NCI-H1092 treated with DMSO at 0.1 percent for 48 hours (cell line): ENCODE results near the gene ITGB1.

Experiments used
- DNase-seq: peaks from one replicate; lab custom pipeline; 2025; lab: John Stamatoyannopoulos, UW

ITGB1 gene

DNA sequence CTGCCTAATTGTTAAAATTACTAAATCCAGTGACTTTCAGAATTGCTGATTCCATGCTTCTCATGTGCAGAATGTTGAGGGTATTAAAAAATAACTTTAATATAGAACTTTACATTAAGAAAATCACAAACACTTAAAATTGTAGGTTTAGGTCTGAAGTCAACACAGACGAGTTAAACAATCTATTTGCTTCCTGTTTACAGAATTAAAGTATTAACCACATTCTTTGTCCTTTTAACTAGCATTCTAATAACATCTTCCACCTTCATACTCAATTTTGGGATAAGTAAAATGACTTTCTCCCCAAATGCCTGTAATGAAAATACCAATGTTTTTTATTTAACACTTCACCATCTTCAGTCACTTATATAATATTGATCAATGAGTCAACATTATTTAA is 2.2 kb downstream of the ITGB1 start:
- DNase-seq: no peak

GRCh38 chr10:32955299-32955772 is 2.7 kb downstream of the ITGB1 start:
- no peak for DNase-seq

GRCh38 chr10:32954545-32955298 is 3.3 kb downstream of the ITGB1 start:
- DNase-seq: no peak

DNA sequence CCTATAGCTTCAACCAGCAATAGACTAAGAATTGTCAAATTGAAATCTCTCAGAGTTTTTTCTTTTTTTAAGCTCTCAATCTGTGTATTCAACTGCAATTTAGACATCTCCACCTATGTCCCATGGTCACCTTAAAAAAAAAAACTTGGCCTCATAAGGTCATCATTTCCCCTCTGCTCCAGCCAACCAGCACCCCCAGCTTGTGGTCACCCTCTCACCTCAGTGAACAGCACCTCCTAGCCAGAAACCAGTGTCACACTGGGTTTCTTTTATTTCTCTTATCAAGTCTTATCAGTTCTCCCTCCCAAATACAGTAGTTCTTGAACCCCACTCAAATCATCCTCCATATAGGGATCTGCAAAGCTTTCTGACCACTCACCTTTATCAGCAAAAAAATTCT is 4.0 kb downstream of the ITGB1 start:
- DNase-seq: no peak

DNA sequence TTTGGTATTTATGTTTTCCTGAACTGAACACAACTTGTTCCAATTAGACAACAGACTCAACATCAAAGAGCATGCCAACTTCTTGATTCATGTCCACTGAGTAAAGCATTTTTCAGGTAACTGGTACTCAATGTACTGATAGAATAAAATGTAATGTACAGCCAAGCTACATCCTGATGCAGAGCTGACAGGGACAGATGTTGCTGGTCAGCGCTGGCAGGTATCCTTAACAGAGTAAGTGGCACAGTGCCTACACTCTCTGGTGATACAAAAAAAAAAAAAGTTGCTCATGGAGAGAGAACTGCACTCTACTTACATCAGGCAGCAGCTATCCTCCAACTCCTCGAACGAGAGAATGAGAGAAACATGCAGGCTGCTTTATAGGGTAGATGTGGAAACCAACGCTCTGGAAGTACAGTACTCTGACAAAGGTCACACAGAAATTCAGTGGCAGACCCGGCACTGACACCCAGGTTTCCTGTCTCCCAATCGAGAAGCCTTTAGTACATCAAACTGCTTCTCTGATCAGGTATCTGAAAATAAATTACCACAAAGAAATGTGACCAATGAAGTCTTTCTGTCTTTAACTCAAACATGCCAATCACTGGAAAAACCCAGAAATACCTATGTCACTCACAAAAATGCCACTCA is 4.6 kb downstream of the ITGB1 start:
- DNase-seq: no peak

GRCh38 chr10:32952541-32953276 is 5.3 kb downstream of the ITGB1 start:
- no peak for DNase-seq

DNA sequence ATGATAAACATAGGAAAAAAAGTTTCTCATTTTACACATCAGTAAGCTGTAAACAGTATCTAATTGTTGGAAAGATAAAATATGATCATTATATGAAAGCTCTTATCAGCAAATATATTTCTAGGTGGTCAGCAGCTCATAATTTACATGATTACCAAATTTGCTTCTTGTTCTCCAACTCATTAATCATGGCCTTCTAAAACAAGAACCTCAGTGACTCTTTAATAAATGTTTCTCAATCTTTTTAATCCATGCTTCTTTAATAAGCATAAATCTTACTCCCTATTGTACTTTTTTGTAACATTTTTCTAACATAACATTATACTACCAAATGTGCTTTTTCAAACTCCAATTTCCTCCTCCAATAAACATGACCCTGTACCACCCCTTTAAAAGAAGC is 5.9 kb downstream of the ITGB1 start:
- no peak for DNase-seq

DNA sequence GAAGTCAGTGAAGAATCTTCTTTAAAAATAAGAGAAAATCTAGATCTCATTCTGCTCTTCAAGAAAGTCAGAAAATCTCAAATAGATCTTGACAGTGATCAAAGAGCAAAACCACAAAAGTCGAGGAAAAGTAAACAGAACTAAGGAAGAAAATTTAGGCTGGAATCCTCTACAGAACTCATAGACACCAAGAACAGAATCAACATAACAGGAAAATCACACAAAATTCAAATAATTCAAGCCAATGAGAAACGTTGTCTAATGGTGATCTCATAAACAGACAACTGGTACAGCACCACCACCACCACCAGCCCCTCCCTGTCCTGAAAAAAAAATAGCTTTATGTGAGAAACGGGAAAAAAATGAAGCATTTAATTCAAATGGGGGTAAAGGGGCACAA is 6.9 kb downstream of the ITGB1 start:
- DNase-seq: no peak

- DNase-seq: no peak
Observed at GRCh38 chr10:32950591-32951108, 7.4 kb downstream of the ITGB1 start.

- DNase-seq: no peak
Observed at GRCh38 chr10:32949221-32949678, 8.8 kb downstream of the ITGB1 start.

- DNase-seq: no peak
Observed at GRCh38 chr10:32948451-32948850, 9.6 kb downstream of the ITGB1 start.

DNA sequence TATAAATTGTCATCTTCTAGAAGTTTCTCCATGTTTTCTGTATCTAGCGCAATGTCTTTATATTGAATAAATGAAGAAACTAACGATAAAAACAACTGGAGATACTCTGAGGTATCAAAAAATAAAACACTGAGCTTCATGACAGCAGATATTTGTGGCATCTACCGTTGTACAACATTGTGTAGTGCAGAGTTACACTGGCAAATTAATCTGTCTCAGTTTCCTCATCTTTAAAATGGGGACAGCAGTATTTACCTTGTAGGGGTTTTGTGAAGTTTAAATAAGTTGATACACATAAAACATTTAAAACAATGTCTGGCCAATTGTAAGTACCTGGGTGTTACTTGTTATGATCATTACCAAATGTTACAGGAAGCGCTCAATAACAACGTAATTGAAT is 10.4 kb downstream of the ITGB1 start:
- no peak for DNase-seq

DNA sequence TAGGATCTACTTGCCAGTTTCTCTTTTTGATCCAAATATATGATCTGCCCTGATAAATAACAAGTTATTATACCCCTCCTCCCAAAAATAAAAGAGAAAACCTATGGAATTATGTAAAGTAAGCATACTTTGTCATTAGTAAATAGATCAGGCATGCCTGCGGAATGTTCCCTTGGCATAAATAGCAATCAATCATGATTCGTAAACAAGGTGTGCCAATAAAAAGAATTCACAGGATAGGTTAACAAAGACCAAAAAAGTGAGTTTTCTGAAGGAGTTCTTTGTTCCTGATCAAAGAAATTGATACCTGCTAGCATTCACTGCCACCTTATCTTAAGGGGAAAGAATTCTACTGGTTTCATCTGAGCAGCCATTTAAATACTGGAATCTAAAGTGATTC is 11.9 kb downstream of the ITGB1 start:
- no peak for DNase-seq

DNA sequence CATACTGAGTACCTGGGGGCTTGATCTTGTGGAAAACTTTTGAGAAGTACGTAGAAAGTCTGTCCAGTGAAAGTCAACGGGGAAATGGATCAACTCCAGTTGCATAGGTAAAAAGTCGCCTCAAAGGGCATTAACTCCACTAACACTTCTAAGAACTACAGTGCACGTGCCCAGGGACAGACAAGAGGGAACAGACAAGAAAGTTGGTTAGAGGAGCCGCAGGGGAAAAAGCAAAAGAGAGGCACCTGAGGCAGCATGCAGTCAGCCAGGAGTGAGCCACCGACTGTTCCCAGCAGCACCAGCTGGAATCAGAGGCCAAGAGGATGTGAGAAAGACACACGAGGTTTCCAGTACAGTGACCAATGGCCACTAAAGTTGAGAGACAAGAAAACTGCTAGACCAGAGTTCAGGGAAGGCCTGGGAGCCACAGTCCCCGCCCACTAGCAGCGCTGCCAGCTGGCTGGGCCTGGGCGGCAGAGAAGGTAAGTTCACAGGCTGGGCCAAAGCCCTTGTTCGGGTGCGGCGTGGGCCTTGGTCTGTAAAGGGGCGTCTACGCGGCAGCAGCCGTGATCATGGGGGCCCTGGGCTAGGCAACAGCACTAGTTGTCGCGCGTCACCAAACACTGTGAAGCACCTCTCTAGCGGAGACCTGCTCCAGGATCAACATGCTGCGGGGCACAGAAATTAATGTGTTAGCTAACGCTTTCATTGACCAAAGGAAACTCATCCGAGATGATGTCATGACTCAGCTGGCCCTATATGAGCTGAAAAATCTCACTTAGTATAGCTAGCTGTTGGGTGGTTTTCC is 14.0 kb downstream of the ITGB1 start:
- no peak for DNase-seq

GRCh38 chr10:32943395-32943794 is 14.6 kb downstream of the ITGB1 start:
- no peak for DNase-seq

DNA sequence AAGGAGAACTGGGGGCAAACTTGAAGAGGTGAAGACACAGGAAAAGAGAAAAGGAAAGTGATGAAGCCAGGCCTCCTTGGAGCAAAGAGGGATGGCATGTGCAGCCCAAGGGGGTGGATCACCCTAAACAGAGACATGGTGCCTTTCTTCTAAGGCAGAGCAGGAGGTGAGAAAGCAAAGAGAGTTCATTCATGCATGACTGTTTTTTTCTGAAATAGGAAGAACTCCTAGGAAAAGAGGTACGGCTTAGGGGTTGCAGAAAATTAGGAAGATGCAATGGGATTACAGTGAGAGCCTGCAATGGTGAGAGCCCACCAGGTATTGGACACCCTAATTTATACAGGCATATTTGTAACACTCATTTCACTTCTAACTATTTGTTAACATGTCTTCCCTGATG is 15.9 kb downstream of the ITGB1 start:
- DNase-seq: no peak

DNA sequence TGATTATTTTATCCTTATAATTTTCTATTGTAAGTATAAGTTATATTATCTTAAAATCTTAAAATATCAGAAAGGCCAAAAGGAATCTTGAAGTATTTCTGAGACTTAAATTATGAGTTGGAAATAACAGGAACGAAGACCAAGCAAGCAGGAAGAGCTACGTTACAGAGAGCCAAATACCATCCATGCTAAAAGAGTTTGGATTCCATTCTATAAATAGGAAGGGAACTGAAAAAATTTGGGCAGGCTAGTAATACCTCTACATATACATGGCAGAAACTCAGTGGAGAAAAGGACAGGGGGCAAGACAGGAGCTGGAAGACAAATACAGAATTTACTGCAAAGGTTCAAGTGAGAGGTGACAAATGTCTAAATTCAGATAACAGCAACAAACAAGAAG is 16.7 kb downstream of the ITGB1 start:
- no peak for DNase-seq

- no peak for DNase-seq
Observed at GRCh38 chr10:32940321-32941301, 17.4 kb downstream of the ITGB1 start.

DNA sequence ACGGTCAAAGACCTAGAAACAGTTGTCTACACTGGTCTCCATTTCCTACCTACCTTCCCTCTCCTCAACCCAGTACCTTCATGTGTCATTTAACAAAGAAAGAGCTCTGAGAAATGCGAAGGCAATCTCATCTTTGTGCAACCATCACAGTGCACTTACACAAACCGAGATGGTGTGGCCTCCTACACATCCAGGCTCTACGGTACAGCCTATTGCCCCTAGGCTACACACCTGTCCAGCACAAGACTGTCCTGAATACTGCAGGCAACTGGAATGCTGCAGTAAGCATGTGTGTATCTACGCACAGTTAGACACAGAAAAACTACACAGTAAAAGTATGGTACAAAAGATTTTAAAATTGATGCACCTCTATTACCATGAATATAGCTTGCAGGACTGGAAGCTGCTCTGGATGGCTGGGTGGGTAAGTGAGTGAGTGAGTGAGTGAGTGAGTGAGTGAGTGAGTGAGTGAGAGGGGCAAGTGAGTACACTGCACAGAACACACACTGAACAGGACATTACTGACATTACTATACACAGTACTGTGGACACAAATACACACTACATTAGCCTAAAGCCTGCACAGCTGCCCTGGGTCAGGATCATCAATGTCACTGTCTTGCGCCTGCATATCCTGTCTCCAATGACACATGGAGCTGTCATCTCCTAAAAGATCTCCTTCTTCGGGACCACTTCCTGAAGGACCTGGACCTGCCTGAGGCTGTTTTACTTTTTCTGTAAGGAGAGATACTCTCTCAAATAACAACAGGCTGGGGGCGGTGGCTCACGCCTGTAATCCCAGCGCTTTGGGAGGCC is 18.5 kb downstream of the ITGB1 start:
- DNase-seq: no peak
